ENCODE data around the gene CCDC32. TPM values are rescaled to one million over a fixed set of nuclear protein-coding genes. Genes with fewer than 3 reads are reported as not detected.

Gene CCDC32
- total RNA-seq, 4 donors from 2014 or later = 18.2 to 39.3 (median 29.3) TPM

DNA sequence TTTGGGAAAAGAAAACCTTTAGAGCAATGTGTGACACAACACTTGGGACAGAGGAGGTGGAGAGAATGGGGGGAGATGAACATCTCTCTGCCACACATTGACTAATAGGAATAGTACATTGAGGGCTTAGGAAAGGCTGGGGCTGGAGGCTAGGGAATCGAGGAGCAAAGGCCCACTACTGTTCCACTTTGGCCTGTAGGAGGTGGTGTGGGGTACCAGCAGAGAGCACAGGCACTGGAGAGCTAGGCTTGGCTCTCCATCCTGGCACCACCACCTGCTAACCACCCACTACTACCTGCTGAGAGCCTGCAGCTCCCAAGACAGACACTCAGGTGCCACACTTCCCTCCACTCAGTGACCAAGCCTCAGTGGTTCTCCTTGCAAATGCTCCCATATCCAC, 19.4 kb downstream of the CCDC32 start:
- intact Hi-C loops (cut with DNase I; ENCODE audit: low total_unique reads) = no loop called here

DNA sequence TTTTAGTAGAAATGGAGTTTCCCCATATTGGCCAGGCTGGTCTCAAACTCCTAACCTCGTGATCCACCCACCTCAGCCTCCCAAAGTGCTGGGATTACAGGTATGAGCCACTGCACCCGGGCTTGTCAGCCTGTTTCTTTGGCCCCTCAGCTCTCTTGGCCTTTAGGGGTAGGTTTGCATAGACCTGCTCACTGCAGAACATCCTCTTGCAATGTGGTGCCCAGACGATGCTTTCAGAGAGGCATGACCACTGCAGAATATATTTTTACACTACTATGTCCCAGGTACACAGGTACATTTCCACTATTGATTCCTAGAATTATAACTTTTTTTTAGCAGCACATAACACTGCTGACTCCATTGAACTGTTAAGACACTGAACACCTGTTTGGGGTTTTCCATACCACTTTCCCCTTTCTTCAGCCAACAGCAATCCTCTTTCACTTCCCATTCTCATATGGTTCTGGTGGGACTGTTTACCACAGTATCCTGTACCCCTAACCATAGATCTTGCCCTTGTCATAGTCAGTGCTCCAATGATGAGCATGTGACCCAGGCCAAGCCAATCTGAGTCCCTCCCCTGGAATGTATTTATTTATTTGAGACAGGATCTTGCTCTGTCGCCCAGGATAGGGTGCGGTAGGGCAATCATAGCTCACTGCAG, 21.1 kb downstream of the CCDC32 start:
- no peaks in the 10 kb centered on the region for H3K27me3 ChIP-seq
- no peaks in the 10 kb centered on the region for H3K9me3 ChIP-seq
- no peaks in the 10 kb centered on the region for H3K36me3 ChIP-seq
- TF ChIP-seq POLR2A (IDR thresholded peaks at IDR 0.05) = no peak
- TF ChIP-seq, protein P1, sequence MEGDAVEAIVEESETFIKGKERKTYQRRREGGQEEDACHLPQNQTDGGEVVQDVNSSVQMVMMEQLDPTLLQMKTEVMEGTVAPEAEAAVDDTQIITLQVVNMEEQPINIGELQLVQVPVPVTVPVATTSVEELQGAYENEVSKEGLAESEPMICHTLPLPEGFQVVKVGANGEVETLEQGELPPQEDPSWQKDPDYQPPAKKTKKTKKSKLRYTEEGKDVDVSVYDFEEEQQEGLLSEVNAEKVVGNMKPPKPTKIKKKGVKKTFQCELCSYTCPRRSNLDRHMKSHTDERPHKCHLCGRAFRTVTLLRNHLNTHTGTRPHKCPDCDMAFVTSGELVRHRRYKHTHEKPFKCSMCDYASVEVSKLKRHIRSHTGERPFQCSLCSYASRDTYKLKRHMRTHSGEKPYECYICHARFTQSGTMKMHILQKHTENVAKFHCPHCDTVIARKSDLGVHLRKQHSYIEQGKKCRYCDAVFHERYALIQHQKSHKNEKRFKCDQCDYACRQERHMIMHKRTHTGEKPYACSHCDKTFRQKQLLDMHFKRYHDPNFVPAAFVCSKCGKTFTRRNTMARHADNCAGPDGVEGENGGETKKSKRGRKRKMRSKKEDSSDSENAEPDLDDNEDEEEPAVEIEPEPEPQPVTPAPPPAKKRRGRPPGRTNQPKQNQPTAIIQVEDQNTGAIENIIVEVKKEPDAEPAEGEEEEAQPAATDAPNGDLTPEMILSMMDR (IDR thresholded peaks at IDR 0.05) = no peak
- H3K27ac ChIP-seq = no peak overlapping the region
- no peak overlapping the region for H3K4me3 ChIP-seq
- intact Hi-C loops (cut with DNase I; ENCODE audit: low total_unique reads) = no loop called here
- DNase-seq = no peak
- no peaks in the 10 kb centered on the region for H3K4me1 ChIP-seq

More for the DNA sequence above, 19.4 kb downstream of the CCDC32 start:
- no peak for TF ChIP-seq POLR2A (IDR thresholded peaks at IDR 0.05)
- TF ChIP-seq, protein P1 (IDR thresholded peaks at IDR 0.05) = no peak
- no peak for DNase-seq
- Histone ChIP-seq H3K27ac (no peak overlapping the region), H3K27me3 (no peaks in the 10 kb centered on the region), H3K9me3 (no peaks in the 10 kb centered on the region), H3K4me3 (no peak overlapping the region), H3K36me3 (no peaks in the 10 kb centered on the region), H3K4me1 (no peaks in the 10 kb centered on the region)

DNA sequence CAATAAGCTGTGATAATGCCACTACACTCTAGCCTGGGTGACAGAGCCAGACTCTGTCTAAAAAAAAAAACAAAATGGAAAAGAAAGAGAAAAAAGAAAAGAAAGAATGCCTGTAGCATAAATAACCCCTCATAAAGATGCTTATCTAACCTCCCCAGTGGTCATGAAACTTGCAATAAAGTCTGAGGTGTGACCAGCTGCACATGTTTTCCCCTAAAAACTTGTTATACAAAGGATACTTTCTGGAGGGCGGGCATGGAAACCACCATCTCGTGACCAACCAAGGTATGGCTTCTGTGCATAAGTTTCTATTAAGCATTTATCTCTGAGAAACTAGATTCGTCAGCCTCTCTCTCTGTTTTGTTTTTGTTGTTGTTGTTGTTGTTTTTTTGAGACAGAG, 21.8 kb downstream of the CCDC32 start:
- H3K27ac ChIP-seq = no peak overlapping the region
- no peaks in the 10 kb centered on the region for H3K27me3 ChIP-seq
- no peaks in the 10 kb centered on the region for H3K9me3 ChIP-seq
- intact Hi-C loops (cut with DNase I; ENCODE audit: low total_unique reads) = no loop called here
- no peak for TF ChIP-seq POLR2A (IDR thresholded peaks at IDR 0.05)
- TF ChIP-seq, protein P1 (IDR thresholded peaks at IDR 0.05) = no peak
- no peak for DNase-seq
- H3K4me1 ChIP-seq = no peaks in the 10 kb centered on the region
- no peak overlapping the region for H3K4me3 ChIP-seq
- no peaks in the 10 kb centered on the region for H3K36me3 ChIP-seq

DNA sequence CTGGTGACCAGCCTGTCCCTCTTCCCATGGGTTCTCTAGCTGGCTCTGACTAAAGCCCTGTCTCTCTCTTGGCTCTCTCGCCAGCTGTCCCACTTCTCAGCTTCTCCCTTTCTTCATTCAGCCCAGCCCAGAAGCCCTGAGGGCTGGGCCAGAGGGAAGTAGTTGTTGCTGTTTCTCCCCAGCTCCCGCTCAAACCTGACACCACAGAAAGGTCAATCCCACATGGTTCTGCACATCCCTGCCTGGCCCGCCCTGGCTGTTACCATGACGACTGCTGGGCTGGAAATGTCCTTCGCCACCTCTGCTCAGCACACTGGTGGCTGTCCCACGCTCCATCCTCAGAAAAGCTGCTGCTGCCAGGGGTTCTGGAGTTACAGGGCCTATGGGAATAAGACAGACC, 25.9 kb downstream of the CCDC32 start:
- Histone ChIP-seq H3K27me3 (no peaks in the 10 kb centered on the region), H3K4me3 (no peak overlapping the region), H3K4me1 (no peaks in the 10 kb centered on the region), H3K27ac (no peak overlapping the region), H3K36me3 (no peaks in the 10 kb centered on the region), H3K9me3 (no peaks in the 10 kb centered on the region)
- intact Hi-C loops (cut with DNase I; ENCODE audit: low total_unique reads) = no loop called here
- TF ChIP-seq, protein P1 (IDR thresholded peaks at IDR 0.05) = no peak
- TF ChIP-seq POLR2A (IDR thresholded peaks at IDR 0.05) = no peak
- DNase-seq = no peak

DNA sequence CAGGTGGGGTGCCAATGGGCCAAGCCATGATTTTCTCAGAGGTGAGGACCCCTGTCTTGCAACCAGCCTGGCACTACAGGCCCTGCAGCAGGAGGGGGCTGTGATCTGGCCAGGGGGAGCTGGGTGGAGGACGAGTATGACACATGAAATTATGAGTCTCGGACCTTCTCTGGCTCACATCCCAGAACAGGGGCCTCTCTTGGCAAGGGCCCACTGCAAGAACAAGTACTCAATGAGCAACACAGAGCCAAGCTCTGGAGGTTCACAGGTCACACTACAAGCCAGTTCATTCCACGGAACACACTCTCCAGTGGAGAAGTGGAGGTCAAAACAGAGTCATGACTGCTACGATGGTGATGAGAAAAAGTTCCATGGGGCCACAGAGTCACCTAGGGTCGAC, 28.3 kb downstream of the CCDC32 start:
- Histone ChIP-seq H3K4me3 (no peak overlapping the region), H3K4me1 (no peaks in the 10 kb centered on the region), H3K9me3 (no peaks in the 10 kb centered on the region), H3K36me3 (no peaks in the 10 kb centered on the region), H3K27me3 (no peaks in the 10 kb centered on the region), H3K27ac (no peak overlapping the region)
- intact Hi-C loops (cut with DNase I; ENCODE audit: low total_unique reads) = no loop called here
- no peak for DNase-seq
- TF ChIP-seq POLR2A (IDR thresholded peaks at IDR 0.05) = no peak
- TF ChIP-seq, protein P1 (IDR thresholded peaks at IDR 0.05) = no peak

Data from uterus (tissue), 4 donors.